B cell (primary cell): ENCODE results near the gene CDC40. TPM values are rescaled to one million over a fixed set of nuclear protein-coding genes. Genes with fewer than 3 reads are reported as not detected.

ENCODE experiments used
- ATAC-seq: fragments of 200-7000 bp; cut with Tn5 transposase; one replicate; pipeline ENCODE4 v1.10.0; 2021; ENCODE audit warnings: low read depth, mild to moderate bottlenecking, moderate number of reproducible peaks, moderate library complexity
- CTCF ChIA-PET: fragments of 350-600 bp; sonication (Branson Sonifier 250); formaldehyde crosslinking; loops from one replicate; lab custom pipeline; 2021; ENCODE audit warnings: antibody characterized with exemption, inconsistent platforms; lab: Charles Lee
- POLR2A ChIA-PET: fragments of 350-600 bp; sonication (Branson Sonifier 250); formaldehyde crosslinking; loops from one replicate; lab custom pipeline; 2021; ENCODE audit warnings: antibody characterized with exemption; lab: Charles Lee
- DNase-seq: peaks from one replicate; pipeline ENCODE4 v3.0.0; 2013
- H2AFZ ChIP-seq: 2 replicates; pipeline ENCODE4 v1.6.1; 2012; ENCODE audit warnings: mild to moderate bottlenecking, low read depth, low read length; ENCODE audit not compliant: insufficient read depth, poor library complexity, severe bottlenecking
- H3K27ac ChIP-seq, 2 donors: 1 replicate in 1 of 2; 2 replicates in 1 of 2; pipeline ENCODE4 v1.5.1; 2012 to 2013; ENCODE audit warnings: low read length in 2 of 2, mild to moderate bottlenecking in 2 of 2, moderate library complexity in 1 of 2
- H3K27me3 ChIP-seq, 4 experiments: fragments of 200-600 bp in 1 of 4; sonication (generic) in 1 of 4; replicated peaks in 1 of 4; 1 replicate in 2 of 4; 2 replicates in 2 of 4; pipeline versions ENCODE4 v1.6.1 to v1.7.0; 2013 to 2016; ENCODE audit warnings: low read length in 3 of 4, mild to moderate bottlenecking in 2 of 4, mixed read lengths in 1 of 4, moderate library complexity in 1 of 4; ENCODE audit not compliant: insufficient read depth in 4 of 4, control insufficient read depth in 3 of 4; ENCODE audit errors: control extremely low read depth in 1 of 4
- H3K36me3 ChIP-seq, 2 experiments: replicated peaks in 1 of 2; 1 replicate in 1 of 2; 2 replicates in 1 of 2; pipeline versions ENCODE4 v1.6.1 to v1.7.1; 2013; ENCODE audit warnings: low read length in 1 of 2; ENCODE audit not compliant: insufficient read depth in 2 of 2, control insufficient read depth in 1 of 2; ENCODE audit errors: control extremely low read depth in 1 of 2, extremely low read depth in 1 of 2
- H3K4me1 ChIP-seq, 2 donors: fragments of 200-600 bp in 1 of 2; sonication (generic) in 1 of 2; 1 replicate in 1 of 2; 2 replicates in 1 of 2; pipeline versions ENCODE4 v1.5.1 to v1.6.1; 2013 to 2017; ENCODE audit warnings: low read length in 2 of 2; ENCODE audit not compliant: control insufficient read depth in 2 of 2, insufficient read depth in 2 of 2
- H3K4me2 ChIP-seq: replicated peaks from 2 replicates; pipeline ENCODE3; 2012; ENCODE audit warnings: mild to moderate bottlenecking, low read depth, low read length; ENCODE audit not compliant: poor library complexity, severe bottlenecking
- H3K4me3 ChIP-seq, 5 experiments: fragments of 200-600 bp in 1 of 5; sonication (generic) in 1 of 5; 1 replicate in 3 of 5; 2 replicates in 2 of 5; pipeline versions ENCODE4 v1.5.1 to v1.7.0; 2011 to 2016; ENCODE audit warnings: low read length in 4 of 5, mild to moderate bottlenecking in 4 of 5, low read depth in 2 of 5, control low read depth in 1 of 5, moderate library complexity in 1 of 5; ENCODE audit not compliant: insufficient read depth in 1 of 5; ENCODE audit errors: control extremely low read depth in 1 of 5, extremely low read depth in 1 of 5
- H3K79me2 ChIP-seq: fragments of 200-600 bp; sonication (generic); one replicate; pipeline ENCODE4 v1.6.0; 2016; ENCODE audit warnings: low read length; ENCODE audit not compliant: control insufficient read depth, insufficient read depth
- H3K9ac ChIP-seq: fragments of 200-600 bp; sonication (generic); 2 replicates; pipeline ENCODE4 v1.6.1; 2017; ENCODE audit warnings: mild to moderate bottlenecking, low read length, moderate library complexity
- H3K9me3 ChIP-seq, 3 donors: one replicate each; pipeline versions ENCODE4 v1.6.1 to v1.7.1; 2013; ENCODE audit warnings: low read length in 2 of 3; ENCODE audit not compliant: control insufficient read depth in 2 of 3, insufficient read depth in 1 of 3; ENCODE audit errors: control extremely low read depth in 1 of 3
- H4K20me1 ChIP-seq: 2 replicates; pipeline ENCODE4 v1.6.0; 2012; ENCODE audit warnings: mild to moderate bottlenecking, low read length; ENCODE audit not compliant: insufficient read depth, control insufficient read depth, poor library complexity, severe bottlenecking
- H3K27ac Mint-ChIP-seq: one replicate; pipeline ENCODE4 v1.8.0; 2021; ENCODE audit warnings: mixed read lengths
- H3K27me3 Mint-ChIP-seq: one replicate; pipeline ENCODE4 v1.8.0; 2021; ENCODE audit warnings: mixed read lengths
- H3K4me1 Mint-ChIP-seq: one replicate; pipeline ENCODE4 v1.8.0; 2021; ENCODE audit warnings: mixed read lengths
- H3K4me3 Mint-ChIP-seq: one replicate; pipeline ENCODE4 v1.8.0; 2021; ENCODE audit warnings: mixed read lengths
- H3K9me3 Mint-ChIP-seq: one replicate; pipeline ENCODE4 v1.8.0; 2022; ENCODE audit warnings: mixed read lengths; ENCODE audit not compliant: insufficient read depth
- CTCF ChIP-seq: fragments of 200-600 bp; IDR thresholded peaks from one replicate; pipeline ENCODE4 v1.8.0; 2022; ENCODE audit warnings: antibody characterized with exemption, mild to moderate bottlenecking
- EZH2 ChIP-seq: IDR thresholded peaks from 2 replicates; pipeline ENCODE4 v1.6.1; 2012; ENCODE audit warnings: borderline replicate concordance, low read depth, mild to moderate bottlenecking, moderate library complexity, low read length; ENCODE audit not compliant: insufficient read depth, poor library complexity, severe bottlenecking
- WGBS: methylation state at CpG from one replicate; pipeline ENCODE4 v1.1.5; 2013; ENCODE audit warnings: missing lambda C conversion rate; ENCODE audit not compliant: insufficient coverage; 5-methylcytosine and 5-hydroxymethylcytosine counted together
- intact Hi-C: fragments of 100-400 bp; cut with micrococcal nuclease; formaldehyde crosslinking; loops from one replicate; pipeline ENCODE4 v1.10.0; 2022
- polyA plus RNA-seq: library from polyadenylated mRNA; depleted of rRNA; stranded (reverse); fragments of >200 nt; gene quantifications from 2 replicates; pipeline ENCODE4 v1.2.3, GENCODE V29; 2012
- total RNA-seq, 2 donors: library from RNA; stranded (reverse); fragments of 120-200 nt in 1 of 2; gene quantifications; 1 replicate in 1 of 2; 2 replicates in 1 of 2; pipeline versions ENCODE4 v1.2.3 to v1.2.4, GENCODE V29; 2013 to 2022

The CDC40 gene
- total and polyA plus RNA-seq, 2 donors (not counting 1 experiment from before 2014, with no cell fraction given): 12.7 to 52.4 TPM

GRCh38 chr6:110269623-110270022 is 89.4 kb downstream of the CDC40 start:
- Histone ChIP-seq H3K4me3 (no peak overlapping the region), H4K20me1 (no peaks in the 10 kb centered on the region), H3K4me1 (no peaks in the 10 kb centered on the region), H3K79me2 (no peaks in the 10 kb centered on the region), H3K4me2 (no peak overlapping the region), H3K9ac (no peak overlapping the region), H3K27me3 (no peaks in the 10 kb centered on the region), H3K36me3 (no peaks in the 10 kb centered on the region), H2AFZ (no peak overlapping the region), H3K27ac (no peak overlapping the region), H3K9me3 (no peaks in the 10 kb centered on the region)
- no peak overlapping the region for H3K27ac Mint-ChIP-seq
- ChIA-PET POLR2A (no interaction called here), CTCF (no interaction called here)
- DNase-seq: no peak
- peaks cover 4% of the 10 kb centered on the region for H3K9me3 Mint-ChIP-seq
- TF ChIP-seq CTCF (no peak), EZH2 (no peak)
- peaks cover 11% of the 10 kb centered on the region for H3K27me3 Mint-ChIP-seq
- H3K4me1 Mint-ChIP-seq: no peaks in the 10 kb centered on the region
- H3K4me3 Mint-ChIP-seq: no peak overlapping the region
- intact Hi-C loops: no loop called here
- ATAC-seq: no peak
- 100% methylated on average over 1 of the region's 2 CpGs for WGBS

GRCh38 chr6:110270165-110270564 is 89.9 kb downstream of the CDC40 start:
- Histone ChIP-seq H3K9ac (no peak overlapping the region), H3K4me2 (no peak overlapping the region), H4K20me1 (no peaks in the 10 kb centered on the region), H3K4me1 (no peaks in the 10 kb centered on the region), H3K27me3 (no peaks in the 10 kb centered on the region), H3K9me3 (no peaks in the 10 kb centered on the region), H3K79me2 (no peaks in the 10 kb centered on the region), H3K27ac (no peak overlapping the region), H3K36me3 (no peaks in the 10 kb centered on the region), H3K4me3 (no peak overlapping the region), H2AFZ (no peak overlapping the region)
- ATAC-seq: no peak
- 100% methylated on average over 2 of the region's 4 CpGs for WGBS
- H3K9me3 Mint-ChIP-seq: peaks cover 4% of the 10 kb centered on the region
- POLR2A ChIA-PET: no interaction called here
- TF ChIP-seq EZH2: no peak
- no peak for TF ChIP-seq CTCF
- H3K27ac Mint-ChIP-seq: no peak overlapping the region
- no peaks in the 10 kb centered on the region for H3K4me1 Mint-ChIP-seq
- DNase-seq: no peak
- CTCF ChIA-PET: no interaction called here
- H3K27me3 Mint-ChIP-seq: peaks cover 13% of the 10 kb centered on the region
- no peak overlapping the region for H3K4me3 Mint-ChIP-seq
- intact Hi-C loops: no loop called here
